OCI-LY3 (cell line): ENCODE measurements around the gene CNNM1.

Source experiments
- CTCF ChIP-seq: fragments of 200-600, 300-600 bp; sonication (generic); IDR thresholded peaks from 2 replicates; pipeline ENCODE4 v1.5.1; 2014; ENCODE audit warnings: antibody characterized with exemption, low read length, low read depth
- EZH2phosphoT487 ChIP-seq: fragments of 200-600 bp; shearing (Covaris generic); IDR thresholded peaks from 2 replicates; pipeline ENCODE4 v1.6.1; 2018; ENCODE audit warnings: antibody characterized with exemption, mixed run types, low read depth

- TF ChIP-seq CTCF, result no peak
- no peak for TF ChIP-seq EZH2phosphoT487
These were observed 32.6 kb upstream of the CNNM1 start for GRCh38 chr10:99296605-99297004.
